Hematopoietic multipotent progenitor cell (in vitro differentiated cells): ENCODE data around the gene RIMBP2. TPM values are rescaled to one million over a fixed set of nuclear protein-coding genes. Genes with fewer than 3 reads are reported as not detected.

Experiments used
- DNase-seq, 3 donors: peaks; one replicate each; pipeline ENCODE4 v3.0.0-alpha.2; 2011 to 2015; ENCODE audit warnings: low read depth in 2 of 3, low spot score in 2 of 3
- total RNA-seq: library from RNA; depleted of rRNA; stranded (reverse); fragments of >200 nt; gene quantifications from one replicate; pipeline ENCODE4 v1.2.3, GENCODE V29; 2012

The RIMBP2 gene
- total RNA-seq, 1 donor: 0.27 TPM

GRCh38 chr12:130555628-130556485 is 160.2 kb downstream of the RIMBP2 start:
- no peak for DNase-seq

DNA sequence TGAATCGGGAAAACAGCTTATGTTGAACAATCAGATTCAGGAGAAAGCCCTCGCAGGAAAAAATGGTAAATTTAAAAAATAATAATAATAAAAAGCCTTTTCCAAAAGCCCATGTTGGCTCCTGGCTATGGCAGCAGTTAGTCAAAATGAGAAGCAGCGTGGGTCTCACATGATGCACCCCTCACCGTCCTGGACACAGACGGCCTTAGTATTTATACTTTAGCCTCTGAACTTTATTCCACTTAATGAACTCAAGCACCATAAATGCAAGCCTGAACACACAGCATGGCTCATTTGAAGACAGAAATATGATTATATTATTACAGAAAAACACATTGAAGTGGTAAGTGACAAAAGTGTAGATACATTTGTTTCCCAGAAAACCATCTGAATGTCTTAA is 160.9 kb downstream of the RIMBP2 start:
- DNase-seq: no peak

DNA sequence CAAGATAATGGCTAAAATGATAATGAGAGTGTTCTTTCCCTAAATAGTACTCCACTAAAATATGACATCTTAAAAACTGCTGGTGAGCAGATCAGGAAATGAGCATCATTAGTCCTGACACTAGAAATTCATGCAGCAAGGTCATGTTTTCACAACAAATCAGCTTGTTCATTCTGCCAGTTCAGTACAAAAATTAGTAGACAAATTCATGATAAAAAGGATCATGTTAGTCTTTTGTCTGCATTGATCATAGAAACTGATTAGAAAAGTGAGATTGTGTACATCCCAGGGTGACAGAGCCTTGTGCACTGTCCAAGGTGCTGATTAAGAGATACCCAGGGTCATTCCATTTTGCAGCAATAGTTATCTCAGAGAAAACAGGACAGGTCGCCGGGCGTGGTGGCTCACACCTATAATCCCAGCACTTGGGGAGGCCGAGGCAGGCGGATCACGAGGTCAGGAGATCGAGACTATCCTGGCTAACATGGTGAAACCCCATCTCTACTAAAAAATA is 163.6 kb downstream of the RIMBP2 start:
- DNase-seq: peak in 1 of 3 donors; percentile 23

DNA sequence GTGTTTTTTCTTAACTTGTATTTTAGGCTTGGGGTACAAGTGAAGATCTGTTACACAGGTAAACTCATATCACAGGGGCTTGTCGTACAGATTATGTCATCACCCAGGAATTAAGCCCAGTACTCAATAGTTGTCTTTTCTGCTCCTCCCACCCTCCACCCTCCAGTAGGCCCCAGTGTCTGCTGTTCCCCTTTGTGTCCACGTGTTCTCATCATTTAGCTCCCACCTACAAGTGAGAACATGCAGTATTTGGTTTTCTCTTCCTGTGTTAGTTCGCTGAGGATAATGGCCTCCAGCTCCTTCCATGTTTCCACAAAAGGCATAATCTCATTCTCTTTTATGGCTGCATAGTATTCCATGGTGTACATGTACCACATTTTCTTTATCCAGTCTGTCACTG is 166.7 kb downstream of the RIMBP2 start:
- no peak for DNase-seq

DNA sequence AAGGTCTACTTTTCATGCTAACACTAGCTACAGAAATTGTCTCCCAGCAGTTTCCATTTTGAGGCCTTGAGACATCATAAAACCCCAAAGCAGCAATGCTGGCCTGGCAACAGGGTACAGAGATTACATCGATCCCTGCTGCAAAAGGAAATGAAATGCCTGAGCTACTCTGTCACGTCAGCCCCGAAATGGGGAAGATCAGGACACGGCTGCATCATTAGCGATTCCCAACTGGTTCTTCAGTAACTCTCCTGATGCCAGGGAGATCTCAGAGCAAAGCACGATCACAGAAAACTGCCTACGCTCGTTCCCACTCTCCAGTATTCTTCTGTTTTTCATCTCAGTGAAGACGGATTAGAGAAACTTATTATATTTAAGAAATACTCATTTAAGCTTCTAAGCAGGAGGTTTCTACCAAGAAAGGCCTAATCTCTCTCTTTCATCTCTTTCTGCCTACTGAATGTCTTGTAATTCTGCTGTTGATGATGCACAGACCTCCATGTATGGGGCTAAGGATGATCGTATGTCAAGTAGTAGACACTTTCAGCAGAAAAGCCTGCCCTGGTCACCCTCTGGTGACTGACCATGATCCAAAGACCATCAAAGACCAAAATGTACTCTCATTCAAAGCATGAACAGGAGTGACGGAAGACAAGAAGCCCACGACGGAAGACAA is 168.5 kb downstream of the RIMBP2 start:
- no peak for DNase-seq

DNA sequence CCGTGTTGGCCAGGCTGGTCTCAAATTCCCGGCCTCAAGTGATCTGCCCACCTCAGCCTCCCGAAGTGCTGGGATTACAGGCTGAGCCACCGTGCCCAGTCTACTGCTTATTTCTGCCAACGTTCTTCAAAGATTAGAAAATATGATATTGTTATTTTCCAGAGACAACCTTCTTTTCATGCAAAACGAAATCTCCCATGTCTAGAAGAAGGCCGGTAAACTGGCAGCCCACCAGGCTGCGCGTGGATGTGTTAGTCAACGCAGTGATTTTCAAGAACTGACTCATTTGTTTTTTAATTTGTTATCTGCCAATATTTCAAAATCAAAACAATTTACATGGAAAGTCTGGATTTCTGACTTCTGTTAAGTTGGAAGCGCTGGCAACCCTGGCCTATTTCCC is 169.6 kb downstream of the RIMBP2 start:
- DNase-seq: no peak

- no peak for DNase-seq
Observed at GRCh38 chr12:130545475-130545874, 170.6 kb downstream of the RIMBP2 start.

DNA sequence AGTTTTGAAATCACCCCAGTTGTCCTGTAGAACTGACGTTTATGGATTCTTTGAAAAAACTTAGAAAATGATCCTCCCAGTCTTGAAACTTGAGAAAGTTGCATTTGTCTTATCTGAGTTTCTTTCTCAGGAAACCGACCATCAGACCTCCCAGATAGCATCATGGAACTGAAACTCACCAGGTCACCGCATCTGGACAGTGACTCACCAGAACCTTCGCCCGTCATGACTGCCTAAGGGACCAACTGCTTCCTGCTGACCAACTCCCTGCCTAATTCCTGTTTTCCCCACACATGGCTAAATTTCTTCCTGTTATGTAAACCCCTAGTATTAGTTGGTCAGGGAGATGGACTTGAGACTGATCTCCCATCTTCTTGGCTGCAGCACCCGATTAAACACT is 175.7 kb downstream of the RIMBP2 start:
- DNase-seq: no peak

GRCh38 chr12:130538343-130539095 is 177.6 kb downstream of the RIMBP2 start:
- no peak for DNase-seq

DNA sequence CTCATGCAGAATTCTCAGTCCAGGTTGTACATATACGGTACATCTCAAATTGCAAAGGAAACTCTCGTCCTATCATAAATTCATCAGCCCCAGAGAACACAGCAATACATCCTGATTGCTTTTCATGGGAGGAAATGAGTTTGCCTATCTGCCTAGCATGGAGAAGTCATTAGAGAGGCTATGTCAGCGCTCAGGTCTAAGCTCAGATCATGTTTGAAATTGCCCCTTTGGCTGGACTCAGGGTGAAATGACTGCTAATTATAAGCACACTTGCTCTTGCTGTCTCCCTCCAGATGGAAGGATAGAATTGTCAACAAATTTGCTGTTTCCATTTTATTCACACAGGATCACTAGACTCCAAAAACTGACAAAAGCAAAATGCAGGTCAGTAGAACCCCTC is 178.4 kb downstream of the RIMBP2 start:
- DNase-seq: no peak

DNA sequence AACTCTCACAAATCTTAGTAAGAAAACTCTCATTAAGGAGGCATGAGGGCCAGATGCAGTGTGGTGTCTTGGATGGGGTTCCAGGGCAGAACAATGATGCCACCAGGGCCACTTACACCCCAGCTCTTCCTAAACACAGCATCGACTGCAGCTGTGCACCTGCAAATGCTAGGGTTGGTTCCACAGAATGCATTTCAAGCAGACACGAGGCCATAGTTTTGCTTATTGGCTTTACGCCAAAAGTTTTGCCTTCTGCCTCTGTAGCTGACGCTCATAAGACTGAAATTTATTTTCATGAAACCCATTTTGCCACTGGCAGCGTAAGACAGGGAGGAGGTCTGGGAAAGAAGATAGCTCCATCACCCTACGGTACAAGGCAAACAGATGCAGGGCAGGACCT is 179.0 kb downstream of the RIMBP2 start:
- DNase-seq: no peak

DNA sequence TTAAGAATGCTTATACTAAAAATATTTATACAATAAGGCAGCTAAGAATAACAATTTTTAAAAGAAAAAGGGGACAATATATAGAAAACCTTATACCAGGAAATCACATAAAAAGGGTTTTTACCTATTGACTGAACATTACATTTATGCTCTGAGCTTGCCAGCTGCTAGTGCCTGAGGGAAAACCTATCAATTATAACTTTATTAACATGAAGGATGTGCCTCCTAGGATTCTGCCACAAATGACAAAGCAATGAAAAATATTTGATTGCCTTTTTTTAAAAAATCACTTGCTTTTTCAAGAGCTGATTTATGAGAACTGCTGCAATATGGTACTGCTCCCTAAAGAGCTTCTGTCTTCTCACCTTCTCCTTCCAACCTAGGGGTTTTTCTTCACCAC is 185.7 kb downstream of the RIMBP2 start:
- no peak for DNase-seq

DNA sequence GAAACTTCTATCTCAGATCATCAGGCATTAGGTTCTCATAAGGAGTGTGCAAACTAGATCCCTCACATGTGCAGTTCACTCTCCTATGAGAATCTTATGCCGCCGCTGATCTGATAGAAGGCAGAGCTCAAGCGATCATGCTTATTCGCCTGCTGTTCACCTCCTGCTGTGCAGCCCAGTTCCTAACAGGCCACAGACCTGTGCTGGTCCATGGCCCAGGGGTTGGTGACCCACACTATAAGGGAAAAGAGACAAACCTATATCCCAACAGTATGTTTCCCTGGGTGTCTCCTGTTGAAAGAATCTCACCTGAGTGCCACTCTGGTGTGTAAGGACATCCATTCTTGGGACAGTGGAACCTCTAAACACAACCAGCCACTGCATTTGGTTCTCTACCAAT is 186.3 kb downstream of the RIMBP2 start:
- no peak for DNase-seq

GRCh38 chr12:130527239-130527638 is 188.9 kb downstream of the RIMBP2 start:
- DNase-seq: no peak

- peak in 2 of 3 donors; percentile 5 to 6 for DNase-seq
Observed at GRCh38 chr12:130526813-130527212, 189.3 kb downstream of the RIMBP2 start.

GRCh38 chr12:130525384-130526172 is 190.5 kb downstream of the RIMBP2 start:
- no peak for DNase-seq

GRCh38 chr12:130524759-130525158 is 191.3 kb downstream of the RIMBP2 start:
- no peak for DNase-seq

DNA sequence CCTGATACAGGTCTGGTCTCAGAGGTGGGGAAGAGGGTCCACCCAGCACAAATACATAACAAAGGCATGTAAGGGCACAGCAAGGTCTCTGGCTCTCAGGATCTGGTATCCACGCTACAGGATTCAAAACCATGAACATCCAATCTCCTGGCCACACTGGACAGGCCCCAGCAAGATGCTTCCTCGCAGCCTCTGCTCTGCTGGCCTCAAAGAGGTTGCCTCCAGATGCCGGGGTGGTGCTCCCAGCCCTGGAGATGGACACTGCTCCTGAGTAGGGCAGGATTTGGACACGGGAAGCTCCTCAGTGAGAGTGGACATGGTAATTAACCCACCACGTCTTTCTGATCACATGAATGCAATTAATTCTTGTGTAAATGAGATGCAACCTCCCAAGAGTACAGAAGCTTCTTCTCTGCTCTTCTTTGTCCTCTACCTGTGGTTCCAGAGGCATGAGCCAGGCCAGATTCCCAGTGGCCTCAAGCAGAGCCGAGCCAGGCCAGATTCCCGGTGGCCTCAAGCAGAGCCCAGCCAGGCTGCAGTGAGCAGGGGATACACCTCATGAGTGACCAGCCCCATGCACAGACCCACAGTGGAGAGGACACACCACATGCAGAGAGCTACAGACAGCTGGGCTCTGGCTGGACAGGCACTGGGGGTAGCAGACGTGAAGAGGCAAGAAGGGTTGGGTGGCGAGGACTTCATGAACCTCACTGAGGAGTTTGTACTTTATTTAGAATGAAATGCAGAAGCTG is 192.1 kb downstream of the RIMBP2 start:
- no peak for DNase-seq

GRCh38 chr12:130523208-130523607 is 192.9 kb downstream of the RIMBP2 start:
- DNase-seq: no peak
